HG03095 (cell line): Measurements from ENCODE around the gene RNF41.
"Not testable (repeated sequence)": the region's sequence is repeated elsewhere in the genome, so short reads cannot be mapped to it uniquely, and the experiment has no call there.

Experiments
- ATAC-seq: cut with Tn5 transposase; IDR thresholded peaks from one replicate; pipeline ENCODE4 v1.9.1; 2021; ENCODE audit warnings: moderate library complexity; ENCODE audit not compliant: unreplicated experiment

The RNF41 gene

GRCh38 chr12:56178347-56178746, 43.4 kb downstream of the RNF41 start:
- no peak for ATAC-seq

GRCh38 chr12:56172839-56173238, 48.9 kb downstream of the RNF41 start:
- ATAC-seq = no peak

- ATAC-seq = no peak
These were observed 52.4 kb downstream of the RNF41 start for GRCh38 chr12:56169229-56169759.

- no peak for ATAC-seq
These were observed 56.4 kb downstream of the RNF41 start for GRCh38 chr12:56165369-56165768.

GRCh38 chr12:56164345-56164729, 57.4 kb downstream of the RNF41 start:
- no peak for ATAC-seq

GRCh38 chr12:56163533-56164344, 58.0 kb downstream of the RNF41 start:
- ATAC-seq = no peak

- ATAC-seq = no peak
These were observed 59.0 kb downstream of the RNF41 start for GRCh38 chr12:56162468-56163290.

- ATAC-seq = no peak
These were observed 59.9 kb downstream of the RNF41 start for GRCh38 chr12:56161690-56162351.

- no peak for ATAC-seq
These were observed 60.6 kb downstream of the RNF41 start for GRCh38 chr12:56160894-56161689.

- no peak for ATAC-seq
These were observed 61.4 kb downstream of the RNF41 start for GRCh38 chr12:56160193-56160763.

GRCh38 chr12:56159482-56160192, 62.1 kb downstream of the RNF41 start:
- no peak for ATAC-seq

- no peak for ATAC-seq
These were observed 62.7 kb downstream of the RNF41 start for GRCh38 chr12:56158926-56159461.

- ATAC-seq = peak; percentile 80
These were observed 63.4 kb downstream of the RNF41 start, which contains the start of gene MYL6 for GRCh38 chr12:56158029-56158925. Gene MYL6, plus strand, starts transcription at chr12:56158359. Its CDS starts 43 bp downstream, at chr12:56158402.

GRCh38 chr12:56157201-56158028, 64.3 kb downstream of the RNF41 start:
- ATAC-seq = peak; percentile 25

GRCh38 chr12:56156464-56157200, 65.1 kb downstream of the RNF41 start:
- not testable (repeated sequence) for ATAC-seq

GRCh38 chr12:56155256-56155845, 66.4 kb downstream of the RNF41 start:
- no peak for ATAC-seq
